HEK293 (cell line): ENCODE results near the gene ZCCHC14.

Experiments
- KLF10 ChIP-seq: fragments of 450-650 bp; IDR thresholded peaks from 2 replicates; pipeline ENCODE4 v1.5.1; 2018; ENCODE audit warnings: missing biosample characterization, mild to moderate bottlenecking, missing genetic modification characterization
- PRDM1 ChIP-seq: fragments of 450-650 bp; formaldehyde crosslinking; IDR thresholded peaks from 2 replicates; pipeline ENCODE4; 2016; ENCODE audit warnings: missing biosample characterization, missing genetic modification characterization
- SP2 ChIP-seq: fragments of 450-650 bp; formaldehyde crosslinking; IDR thresholded peaks from 2 replicates; pipeline ENCODE4 v1.5.1; 2016; ENCODE audit warnings: missing biosample characterization, missing genetic modification characterization
- TCF7L2 ChIP-seq: IDR thresholded peaks from 2 replicates; pipeline ENCODE4 v1.6.1; 2011; ENCODE audit warnings: low read depth, mild to moderate bottlenecking, inconsistent platforms, low read length, moderate library complexity, borderline replicate concordance
- ZBTB17 ChIP-seq: fragments of 450-650 bp; formaldehyde crosslinking; IDR thresholded peaks from 2 replicates; pipeline ENCODE4 v1.5.1; 2016; ENCODE audit warnings: missing biosample characterization, missing genetic modification characterization
- ZNF175 ChIP-seq: fragments of 450-650 bp; formaldehyde crosslinking; IDR thresholded peaks from 2 replicates; pipeline ENCODE4 v1.5.1; 2016; ENCODE audit warnings: missing biosample characterization, missing genetic modification characterization
- ZNF629 ChIP-seq: fragments of 450-650 bp; formaldehyde crosslinking; IDR thresholded peaks from 2 replicates; pipeline ENCODE4 v1.5.1; 2017; ENCODE audit warnings: missing biosample characterization, missing genetic modification characterization
- ZNF660 ChIP-seq: fragments of 450-650 bp; IDR thresholded peaks from 2 replicates; pipeline ENCODE4 v1.5.1; 2018; ENCODE audit warnings: missing biosample characterization, mild to moderate bottlenecking, missing genetic modification characterization
- ZNF677 ChIP-seq: fragments of 450-650 bp; IDR thresholded peaks from 2 replicates; pipeline ENCODE4 v1.5.0; 2018; ENCODE audit warnings: missing biosample characterization, mild to moderate bottlenecking, missing genetic modification characterization, moderate library complexity
- ZNF776 ChIP-seq: fragments of 450-650 bp; formaldehyde crosslinking; IDR thresholded peaks from 2 replicates; pipeline ENCODE4 v1.5.0; 2017; ENCODE audit warnings: missing biosample characterization, missing genetic modification characterization, borderline replicate concordance
- ZNF777 ChIP-seq: fragments of 450-650 bp; formaldehyde crosslinking; IDR thresholded peaks from 2 replicates; pipeline ENCODE4 v1.5.1; 2017; ENCODE audit warnings: missing biosample characterization, missing genetic modification characterization, borderline replicate concordance
- TF ChIP-seq, protein P1 (sequence below): fragments of 450-650 bp; formaldehyde crosslinking; IDR thresholded peaks from 2 replicates; pipeline ENCODE4 v1.5.1; 2016; ENCODE audit warnings: missing biosample characterization, missing genetic modification characterization
- TF ChIP-seq, protein P2 (sequence below): fragments of 450-650 bp; formaldehyde crosslinking; IDR thresholded peaks from 2 replicates; pipeline ENCODE4 v1.5.1; 2017; ENCODE audit warnings: missing biosample characterization, missing genetic modification characterization
- TF ChIP-seq, protein P3 (sequence below): sonication (generic); formaldehyde crosslinking; IDR thresholded peaks from 2 replicates; pipeline ENCODE4 v1.8.1; 2022; ENCODE audit warnings: mild to moderate bottlenecking, moderate library complexity, missing genetic modification reagents

DNA sequence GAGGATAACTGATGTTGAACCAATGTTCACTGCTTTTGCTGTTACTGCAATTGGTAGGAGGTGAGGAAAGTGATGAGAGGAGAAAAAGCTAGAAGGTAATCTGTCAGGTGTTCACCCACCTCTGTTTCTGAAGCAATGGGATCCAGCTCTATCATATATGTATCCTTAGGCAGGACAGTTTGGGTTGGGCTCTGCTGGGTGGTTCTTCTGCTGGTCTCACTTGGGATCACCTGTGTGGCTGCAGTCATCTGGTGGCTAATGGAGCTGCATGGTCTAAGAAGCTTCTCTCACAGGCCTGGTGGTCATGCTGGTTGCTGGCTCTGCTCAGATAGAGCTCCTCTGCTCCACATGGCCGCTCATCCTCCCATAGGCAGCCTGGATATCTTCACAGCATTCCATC, 40.2 kb upstream of the ZCCHC14 start:
- TF ChIP-seq, protein P1, sequence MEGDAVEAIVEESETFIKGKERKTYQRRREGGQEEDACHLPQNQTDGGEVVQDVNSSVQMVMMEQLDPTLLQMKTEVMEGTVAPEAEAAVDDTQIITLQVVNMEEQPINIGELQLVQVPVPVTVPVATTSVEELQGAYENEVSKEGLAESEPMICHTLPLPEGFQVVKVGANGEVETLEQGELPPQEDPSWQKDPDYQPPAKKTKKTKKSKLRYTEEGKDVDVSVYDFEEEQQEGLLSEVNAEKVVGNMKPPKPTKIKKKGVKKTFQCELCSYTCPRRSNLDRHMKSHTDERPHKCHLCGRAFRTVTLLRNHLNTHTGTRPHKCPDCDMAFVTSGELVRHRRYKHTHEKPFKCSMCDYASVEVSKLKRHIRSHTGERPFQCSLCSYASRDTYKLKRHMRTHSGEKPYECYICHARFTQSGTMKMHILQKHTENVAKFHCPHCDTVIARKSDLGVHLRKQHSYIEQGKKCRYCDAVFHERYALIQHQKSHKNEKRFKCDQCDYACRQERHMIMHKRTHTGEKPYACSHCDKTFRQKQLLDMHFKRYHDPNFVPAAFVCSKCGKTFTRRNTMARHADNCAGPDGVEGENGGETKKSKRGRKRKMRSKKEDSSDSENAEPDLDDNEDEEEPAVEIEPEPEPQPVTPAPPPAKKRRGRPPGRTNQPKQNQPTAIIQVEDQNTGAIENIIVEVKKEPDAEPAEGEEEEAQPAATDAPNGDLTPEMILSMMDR (tag by site-specific recombination) = no peak
- no peak for TF ChIP-seq ZNF629 (tag by site-specific recombination)
- TF ChIP-seq ZBTB17 (tag by site-specific recombination) = no peak
- no peak for TF ChIP-seq ZNF776 (tag by site-specific recombination)
- TF ChIP-seq ZNF777 (tag by site-specific recombination) = no peak
- TF ChIP-seq SP2 (tag by site-specific recombination) = no peak
- TF ChIP-seq, protein P2, sequence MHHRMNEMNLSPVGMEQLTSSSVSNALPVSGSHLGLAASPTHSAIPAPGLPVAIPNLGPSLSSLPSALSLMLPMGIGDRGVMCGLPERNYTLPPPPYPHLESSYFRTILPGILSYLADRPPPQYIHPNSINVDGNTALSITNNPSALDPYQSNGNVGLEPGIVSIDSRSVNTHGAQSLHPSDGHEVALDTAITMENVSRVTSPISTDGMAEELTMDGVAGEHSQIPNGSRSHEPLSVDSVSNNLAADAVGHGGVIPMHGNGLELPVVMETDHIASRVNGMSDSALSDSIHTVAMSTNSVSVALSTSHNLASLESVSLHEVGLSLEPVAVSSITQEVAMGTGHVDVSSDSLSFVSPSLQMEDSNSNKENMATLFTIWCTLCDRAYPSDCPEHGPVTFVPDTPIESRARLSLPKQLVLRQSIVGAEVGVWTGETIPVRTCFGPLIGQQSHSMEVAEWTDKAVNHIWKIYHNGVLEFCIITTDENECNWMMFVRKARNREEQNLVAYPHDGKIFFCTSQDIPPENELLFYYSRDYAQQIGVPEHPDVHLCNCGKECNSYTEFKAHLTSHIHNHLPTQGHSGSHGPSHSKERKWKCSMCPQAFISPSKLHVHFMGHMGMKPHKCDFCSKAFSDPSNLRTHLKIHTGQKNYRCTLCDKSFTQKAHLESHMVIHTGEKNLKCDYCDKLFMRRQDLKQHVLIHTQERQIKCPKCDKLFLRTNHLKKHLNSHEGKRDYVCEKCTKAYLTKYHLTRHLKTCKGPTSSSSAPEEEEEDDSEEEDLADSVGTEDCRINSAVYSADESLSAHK (tag by site-specific recombination) = no peak
- TF ChIP-seq KLF10 = no peak
- no peak for TF ChIP-seq PRDM1
- no peak for TF ChIP-seq ZNF677 (tag by site-specific recombination)
- no peak for TF ChIP-seq ZNF660 (tag by site-specific recombination)
- no peak for TF ChIP-seq ZNF175 (tag by site-specific recombination)
- no peak for TF ChIP-seq TCF7L2
- TF ChIP-seq, protein P3, sequence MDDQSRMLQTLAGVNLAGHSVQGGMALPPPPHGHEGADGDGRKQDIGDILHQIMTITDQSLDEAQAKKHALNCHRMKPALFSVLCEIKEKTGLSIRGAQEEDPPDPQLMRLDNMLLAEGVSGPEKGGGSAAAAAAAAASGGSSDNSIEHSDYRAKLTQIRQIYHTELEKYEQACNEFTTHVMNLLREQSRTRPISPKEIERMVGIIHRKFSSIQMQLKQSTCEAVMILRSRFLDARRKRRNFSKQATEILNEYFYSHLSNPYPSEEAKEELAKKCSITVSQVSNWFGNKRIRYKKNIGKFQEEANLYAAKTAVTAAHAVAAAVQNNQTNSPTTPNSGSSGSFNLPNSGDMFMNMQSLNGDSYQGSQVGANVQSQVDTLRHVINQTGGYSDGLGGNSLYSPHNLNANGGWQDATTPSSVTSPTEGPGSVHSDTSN (CRISPR knock-in tag) = no peak
